Measurements from ENCODE around the gene CD4.

Gene CD4

DNA sequence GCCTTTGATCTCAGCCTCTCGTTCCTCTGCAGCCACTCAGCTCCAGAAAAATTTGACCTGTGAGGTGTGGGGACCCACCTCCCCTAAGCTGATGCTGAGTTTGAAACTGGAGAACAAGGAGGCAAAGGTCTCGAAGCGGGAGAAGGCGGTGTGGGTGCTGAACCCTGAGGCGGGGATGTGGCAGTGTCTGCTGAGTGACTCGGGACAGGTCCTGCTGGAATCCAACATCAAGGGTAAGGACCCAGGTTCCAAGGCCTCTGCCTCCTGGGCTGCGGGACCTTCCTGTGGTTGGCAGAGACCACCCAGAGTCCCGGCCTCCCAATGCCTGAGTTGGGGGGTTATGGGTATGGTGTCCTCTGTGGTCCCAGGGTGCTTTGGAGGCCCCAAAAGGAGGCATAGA is 27.8 kb downstream of the CD4 start:
- no peak for DNase-seq

- no peak for DNase-seq
These were observed 28.4 kb downstream of the CD4 start for GRCh38 chr12:6817662-6818157.

DNA sequence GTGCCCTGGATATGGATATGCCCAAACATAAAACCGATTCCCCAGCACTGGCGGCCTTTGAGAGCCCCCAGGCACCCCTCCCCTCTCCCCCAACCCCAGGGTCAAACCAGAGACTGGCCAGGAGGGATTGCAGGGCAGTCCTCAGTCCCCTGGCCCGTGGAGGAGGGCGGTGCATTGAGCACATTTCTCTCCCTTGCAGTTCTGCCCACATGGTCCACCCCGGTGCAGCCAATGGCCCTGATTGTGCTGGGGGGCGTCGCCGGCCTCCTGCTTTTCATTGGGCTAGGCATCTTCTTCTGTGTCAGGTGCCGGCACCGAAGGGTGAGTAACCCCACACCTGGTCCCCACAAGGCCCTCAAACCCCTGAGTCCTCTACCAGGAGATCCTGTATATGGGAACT is 28.9 kb downstream of the CD4 start:
- DNase-seq: no peak

DNA sequence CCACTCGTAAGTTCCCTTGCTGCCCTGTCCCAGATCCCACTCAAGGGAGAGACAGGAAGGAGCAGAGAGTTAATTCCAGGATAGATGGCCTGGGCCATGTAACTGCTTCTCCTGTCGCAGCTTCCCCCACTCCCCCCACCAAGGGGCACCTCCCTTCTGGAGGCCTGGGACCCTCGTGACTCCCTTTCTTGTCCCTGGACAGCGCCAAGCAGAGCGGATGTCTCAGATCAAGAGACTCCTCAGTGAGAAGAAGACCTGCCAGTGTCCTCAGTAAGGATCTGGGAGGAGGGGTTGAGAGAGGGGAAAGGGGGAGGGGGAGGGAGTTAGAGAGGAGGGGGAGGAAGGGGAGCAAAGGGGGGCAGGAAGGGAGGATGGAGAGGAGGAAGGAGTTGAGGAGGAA is 29.3 kb downstream of the CD4 start:
- DNase-seq: no peak

GRCh38 chr12:6819106-6820030 is 30.0 kb downstream of the CD4 start:
- DNase-seq: no peak

DNA sequence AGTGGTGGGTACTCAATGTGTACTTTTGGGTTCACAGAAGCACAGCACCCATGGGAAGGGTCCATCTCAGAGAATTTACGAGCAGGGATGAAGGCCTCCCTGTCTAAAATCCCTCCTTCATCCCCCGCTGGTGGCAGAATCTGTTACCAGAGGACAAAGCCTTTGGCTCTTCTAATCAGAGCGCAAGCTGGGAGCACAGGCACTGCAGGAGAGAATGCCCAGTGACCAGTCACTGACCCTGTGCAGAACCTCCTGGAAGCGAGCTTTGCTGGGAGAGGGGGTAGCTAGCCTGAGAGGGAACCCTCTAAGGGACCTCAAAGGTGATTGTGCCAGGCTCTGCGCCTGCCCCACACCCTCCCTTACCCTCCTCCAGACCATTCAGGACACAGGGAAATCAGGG is 30.8 kb downstream of the CD4 start:
- no peak for DNase-seq

- peak; percentile 46 for DNase-seq
These were observed 32.5 kb downstream of the CD4 start, which contains the start of gene GPR162 for GRCh38 chr12:6821591-6822425. GPR162 (plus strand) TSS chr12:6821821; CDS start chr12:6823899, 2,078 bp downstream.

GRCh38 chr12:6822426-6823135 is 33.3 kb downstream of the CD4 start:
- no peak for DNase-seq

DNA sequence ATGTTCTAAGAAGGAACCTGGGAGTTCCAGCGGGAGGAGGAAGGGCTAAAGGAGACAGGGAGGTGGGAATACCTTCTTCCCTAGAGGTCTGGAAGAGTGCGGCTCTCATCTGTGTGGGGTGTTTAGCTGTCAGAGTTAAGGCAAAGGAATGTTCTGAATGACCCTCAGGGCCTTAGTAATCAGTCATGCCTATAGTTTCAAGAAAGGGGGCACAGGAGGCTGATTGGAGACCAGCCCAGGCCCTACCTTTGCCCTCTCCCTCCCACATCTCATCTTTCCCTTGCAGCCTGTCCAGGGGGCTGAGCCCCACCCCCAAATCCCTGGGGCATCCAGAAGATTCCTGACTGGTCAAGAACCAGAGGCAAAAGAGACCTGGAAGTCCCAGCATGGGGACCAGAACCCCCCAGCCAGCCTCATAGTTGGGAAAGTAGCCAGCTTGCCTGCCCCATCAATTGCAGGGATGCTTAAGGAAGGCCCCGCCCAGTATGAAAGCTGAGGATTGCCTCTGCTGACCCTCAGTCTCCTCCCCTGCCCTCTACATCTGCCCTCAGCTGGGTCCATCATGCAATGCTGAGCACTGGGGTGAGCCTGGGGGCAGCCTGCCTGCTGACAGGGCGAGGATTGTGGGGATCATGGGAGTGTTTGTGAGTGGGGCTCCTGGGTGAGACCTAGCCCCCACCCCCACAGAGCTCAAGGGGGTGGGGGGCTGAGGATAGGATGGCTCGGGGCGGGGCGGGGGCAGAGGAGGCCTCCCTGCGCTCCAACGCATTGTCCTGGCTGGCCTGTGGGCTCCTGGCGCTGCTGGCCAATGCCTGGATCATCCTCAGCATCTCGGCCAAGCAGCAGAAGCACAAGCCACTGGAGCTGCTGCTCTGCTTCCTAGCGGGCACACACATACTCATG is 34.1 kb downstream of the CD4 start:
- DNase-seq: no peak

DNA sequence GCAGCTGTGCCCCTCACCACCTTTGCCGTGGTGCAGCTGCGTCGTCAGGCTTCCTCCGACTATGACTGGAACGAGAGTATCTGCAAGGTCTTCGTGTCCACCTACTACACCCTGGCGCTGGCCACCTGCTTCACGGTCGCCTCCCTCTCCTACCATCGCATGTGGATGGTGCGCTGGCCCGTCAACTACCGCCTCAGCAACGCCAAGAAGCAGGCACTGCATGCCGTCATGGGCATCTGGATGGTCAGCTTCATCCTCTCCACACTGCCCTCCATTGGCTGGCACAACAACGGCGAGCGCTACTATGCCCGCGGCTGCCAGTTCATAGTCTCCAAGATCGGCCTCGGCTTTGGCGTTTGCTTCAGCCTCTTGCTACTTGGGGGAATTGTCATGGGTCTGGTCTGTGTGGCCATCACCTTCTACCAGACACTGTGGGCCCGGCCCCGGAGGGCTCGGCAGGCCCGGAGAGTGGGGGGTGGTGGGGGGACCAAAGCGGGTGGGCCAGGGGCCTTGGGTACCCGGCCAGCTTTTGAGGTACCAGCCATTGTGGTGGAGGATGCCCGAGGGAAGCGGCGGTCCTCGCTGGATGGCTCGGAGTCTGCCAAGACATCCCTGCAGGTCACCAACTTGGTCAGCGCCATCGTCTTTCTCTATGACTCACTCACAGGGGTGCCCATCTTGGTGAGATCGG is 34.9 kb downstream of the CD4 start:
- DNase-seq: no peak

DNA sequence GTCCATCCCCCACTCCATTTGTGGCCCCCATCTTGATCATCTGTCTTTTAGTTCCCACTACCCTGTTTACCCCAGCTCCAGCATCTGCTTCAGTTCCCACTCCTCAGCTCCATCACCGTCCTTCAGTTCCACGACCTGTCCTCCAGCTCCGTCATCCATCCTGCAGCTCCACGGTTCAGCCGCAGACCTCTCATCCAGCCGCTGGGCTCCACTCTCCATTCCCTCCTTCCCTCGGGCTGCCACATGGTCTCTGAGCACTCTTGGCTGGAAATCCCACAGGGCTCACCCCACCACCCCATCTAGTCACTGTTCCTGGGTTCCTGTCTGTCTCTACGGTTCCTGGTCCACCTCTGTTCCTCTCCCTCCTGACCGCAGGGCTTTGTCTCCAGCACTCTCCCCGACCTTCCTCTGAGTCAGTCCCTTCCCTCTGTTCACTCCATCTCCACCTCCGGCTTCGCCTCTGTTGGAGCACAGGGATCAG is 35.6 kb downstream of the CD4 start:
- no peak for DNase-seq

GRCh38 chr12:6825398-6826124 is 36.2 kb downstream of the CD4 start:
- DNase-seq: peak; percentile 67

DNA sequence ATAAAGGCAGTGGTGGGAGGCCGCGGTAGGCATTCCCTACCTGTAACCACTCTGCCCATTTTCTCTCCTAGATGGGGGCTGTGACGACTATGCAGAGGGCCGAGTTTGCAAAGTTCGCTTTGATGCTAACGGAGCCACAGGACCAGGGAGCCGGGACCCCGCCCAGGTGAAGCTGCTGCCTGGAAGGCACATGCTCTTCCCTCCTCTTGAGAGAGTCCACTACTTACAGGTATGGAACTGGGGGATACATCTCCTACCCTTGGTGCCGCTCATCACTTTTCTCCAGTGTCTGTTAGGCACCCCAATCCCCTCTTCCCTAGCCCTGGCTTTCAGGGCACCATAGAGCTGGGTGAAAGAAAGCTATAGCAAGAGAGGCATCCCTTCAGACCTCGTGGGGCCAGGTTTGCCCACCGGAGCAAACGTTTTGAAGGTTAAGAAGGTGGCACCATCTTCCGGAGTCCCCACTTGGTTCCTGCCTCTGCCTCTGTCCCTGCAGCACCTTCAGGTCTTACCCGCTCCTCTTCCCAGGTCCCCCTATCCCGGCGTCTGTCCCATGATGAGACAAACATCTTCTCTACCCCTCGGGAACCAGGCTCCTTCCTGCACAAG is 36.9 kb downstream of the CD4 start:
- DNase-seq: no peak

- DNase-seq: no peak
These were observed 37.6 kb downstream of the CD4 start for GRCh38 chr12:6826734-6827436.

DNA sequence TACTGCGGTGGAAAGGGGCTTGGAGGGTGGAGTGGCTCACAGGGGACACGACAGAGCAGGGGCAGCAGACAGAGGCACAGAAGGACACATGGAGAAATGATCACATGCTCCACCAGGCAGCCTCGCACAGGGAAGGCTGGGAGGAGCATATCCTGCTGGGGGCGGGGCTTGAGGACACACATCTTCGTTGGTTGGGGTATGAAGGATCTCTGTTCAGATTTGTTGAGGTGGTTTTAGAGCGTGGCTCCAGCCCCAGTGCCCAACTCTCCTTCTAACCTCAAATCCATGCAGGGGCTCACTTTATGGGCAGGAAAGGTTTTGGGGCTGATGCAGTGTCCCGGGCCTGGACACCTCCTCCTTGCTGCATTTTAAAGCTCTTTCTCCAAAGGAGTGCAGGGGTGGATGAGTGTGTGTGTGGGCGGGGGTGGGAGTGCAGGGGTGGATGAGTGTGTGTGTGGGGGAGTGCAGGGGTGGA is 38.1 kb downstream of the CD4 start:
- DNase-seq: peak; percentile 36

DNA sequence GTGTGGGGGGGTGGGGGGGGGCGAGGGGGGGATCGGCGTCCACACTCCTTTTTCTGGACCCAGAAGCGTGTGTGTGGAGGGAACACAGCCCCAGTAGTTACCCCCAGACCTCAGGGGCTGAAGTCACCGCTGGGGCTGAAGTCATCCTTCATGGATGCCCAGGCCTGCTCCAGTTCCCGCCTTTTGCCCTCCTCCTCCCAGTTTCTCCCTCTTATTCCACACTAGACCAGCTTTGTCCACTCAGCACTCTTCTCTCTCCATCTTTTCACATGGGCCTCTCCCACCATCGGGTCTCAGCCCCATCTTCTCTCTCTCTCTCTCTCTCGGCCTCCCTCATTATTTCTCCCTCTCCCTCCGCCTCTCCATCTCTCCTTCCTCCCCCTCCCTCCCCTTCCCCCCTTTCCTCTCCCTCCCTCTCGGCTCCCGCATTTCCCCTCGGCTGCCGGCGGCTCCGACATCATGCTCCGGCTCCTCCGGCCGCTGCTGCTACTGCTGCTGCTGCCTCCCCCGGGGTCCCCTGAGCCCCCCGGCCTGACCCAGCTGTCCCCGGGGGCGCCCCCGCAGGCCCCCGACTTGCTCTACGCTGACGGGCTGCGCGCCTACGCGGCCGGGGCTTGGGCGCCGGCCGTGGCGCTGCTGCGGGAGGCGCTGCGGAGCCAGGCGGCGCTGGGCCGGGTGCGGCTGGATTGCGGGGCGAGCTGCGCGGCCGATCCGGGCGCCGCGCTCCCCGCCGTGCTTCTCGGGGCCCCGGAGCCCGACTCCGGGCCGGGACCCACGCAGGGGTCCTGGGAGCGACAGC is 38.9 kb downstream of the CD4 start, which contains the start of gene P3H3:
TSS of gene P3H3 (plus strand) at position 426 of the 799 bp plus-strand sequence. CDS start at position 460, 34 bp downstream.
- no peak for DNase-seq

- DNase-seq: peak; percentile 47
These were observed 39.6 kb downstream of the CD4 start for GRCh38 chr12:6828781-6829535.
